NCI-H526 (cell line): ENCODE measurements around the gene CDKN2AIP.

Experiments used
- DNase-seq, 2 experiments: peaks; one replicate each; lab custom pipeline; 2025; lab: John Stamatoyannopoulos, UW

The CDKN2AIP gene

GRCh38 chr4:183495184-183495583, 50.7 kb downstream of the CDKN2AIP start:
- no peak for DNase-seq
